GM19193 (cell line): ENCODE data around the gene ALLC.

ENCODE experiments used
- POLR2A ChIP-seq: IDR thresholded peaks from 4 replicates; pipeline ENCODE4 v1.6.1; 2011; ENCODE audit not compliant: insufficient read depth, insufficient read length; ENCODE audit errors: extremely low read depth

Gene ALLC

DNA sequence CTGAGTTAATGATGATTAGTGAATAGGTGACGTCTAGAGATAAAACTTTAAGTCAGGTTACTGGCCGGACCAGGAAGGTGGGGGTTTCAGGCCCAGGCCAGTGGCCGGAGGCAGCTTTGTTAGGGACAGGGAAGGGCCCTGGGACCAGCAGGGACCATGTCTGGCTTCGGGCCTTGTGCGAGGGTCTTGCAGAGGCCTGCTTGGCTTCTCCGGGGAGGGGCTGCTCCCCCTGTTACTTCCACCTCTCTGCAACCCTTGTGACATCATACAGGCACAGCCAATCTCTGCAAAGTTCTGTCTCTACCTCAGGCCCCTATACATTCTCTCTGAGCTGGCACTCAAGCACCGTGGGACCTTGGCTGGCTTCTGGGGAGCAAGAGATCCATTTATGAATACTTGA lies at the start of gene ALLC:
Gene ALLC, plus strand, starts transcription at position 320 of the 400 bp plus-strand sequence. CDS start 12,958 bp downstream, outside the sequence.
- no peak for TF ChIP-seq POLR2A

DNA sequence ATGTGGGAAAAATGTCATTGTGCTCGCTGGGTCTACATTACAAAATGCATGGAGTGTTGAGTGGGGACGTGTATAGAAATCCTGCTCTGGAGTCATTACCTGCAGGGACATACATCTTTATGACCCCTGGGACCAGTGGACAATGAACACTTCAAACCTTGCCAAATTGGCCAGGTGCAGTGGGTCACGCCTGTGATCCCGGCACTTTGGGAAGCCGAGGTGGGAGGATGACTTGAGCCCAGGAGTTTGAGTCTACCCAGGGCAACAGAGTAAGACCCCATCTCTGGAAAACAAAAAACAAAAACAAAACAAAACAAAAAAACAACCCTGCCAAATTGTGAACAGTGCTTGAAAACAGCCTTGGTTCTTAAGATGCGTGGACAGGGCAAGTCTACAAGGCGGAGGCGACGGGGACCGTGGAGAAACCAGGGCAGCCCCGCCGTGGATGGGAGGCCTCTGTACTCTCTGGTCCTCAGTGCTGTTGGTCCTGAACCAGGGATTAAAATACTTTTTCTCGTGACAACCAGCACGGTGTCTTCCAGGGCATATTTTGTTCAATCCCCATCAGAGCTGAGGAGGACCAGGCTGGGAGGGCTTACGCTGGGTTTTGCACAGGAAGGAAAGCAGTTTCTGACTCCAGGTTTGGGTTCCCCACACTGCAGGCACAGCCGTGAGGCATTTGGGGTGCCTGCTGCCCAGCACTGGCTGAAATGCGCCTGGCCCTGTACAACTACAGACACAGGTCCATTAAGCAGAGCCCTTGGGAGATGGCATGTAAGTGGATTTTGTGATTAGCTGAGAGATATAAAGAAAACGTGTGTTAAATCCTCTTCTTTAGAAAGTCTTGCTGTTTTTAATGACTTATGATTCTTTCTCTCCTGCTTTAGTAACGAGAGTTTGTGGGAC lies 49.4 kb upstream of the ALLC start:
- no peak for TF ChIP-seq POLR2A

DNA sequence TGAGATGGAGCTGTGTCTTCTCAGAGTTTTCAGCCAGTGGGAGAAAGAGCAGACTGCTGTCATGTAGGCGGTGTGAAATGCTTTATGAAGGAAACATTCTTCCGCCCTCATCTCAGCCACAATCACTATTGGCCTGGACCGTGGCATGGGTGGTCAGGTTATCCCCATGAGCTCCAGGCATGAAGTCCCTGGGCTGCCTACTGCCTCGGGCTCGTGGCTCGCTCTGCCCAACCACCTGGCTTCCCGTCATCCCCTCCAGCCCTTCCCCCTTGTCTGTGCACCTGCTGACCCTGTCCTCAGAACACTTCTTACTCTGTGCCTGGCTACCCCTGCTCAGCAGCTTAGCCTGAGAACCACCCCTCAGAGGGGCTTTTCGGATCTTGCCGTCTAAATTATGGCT lies 47.6 kb upstream of the ALLC start:
- no peak for TF ChIP-seq POLR2A

DNA sequence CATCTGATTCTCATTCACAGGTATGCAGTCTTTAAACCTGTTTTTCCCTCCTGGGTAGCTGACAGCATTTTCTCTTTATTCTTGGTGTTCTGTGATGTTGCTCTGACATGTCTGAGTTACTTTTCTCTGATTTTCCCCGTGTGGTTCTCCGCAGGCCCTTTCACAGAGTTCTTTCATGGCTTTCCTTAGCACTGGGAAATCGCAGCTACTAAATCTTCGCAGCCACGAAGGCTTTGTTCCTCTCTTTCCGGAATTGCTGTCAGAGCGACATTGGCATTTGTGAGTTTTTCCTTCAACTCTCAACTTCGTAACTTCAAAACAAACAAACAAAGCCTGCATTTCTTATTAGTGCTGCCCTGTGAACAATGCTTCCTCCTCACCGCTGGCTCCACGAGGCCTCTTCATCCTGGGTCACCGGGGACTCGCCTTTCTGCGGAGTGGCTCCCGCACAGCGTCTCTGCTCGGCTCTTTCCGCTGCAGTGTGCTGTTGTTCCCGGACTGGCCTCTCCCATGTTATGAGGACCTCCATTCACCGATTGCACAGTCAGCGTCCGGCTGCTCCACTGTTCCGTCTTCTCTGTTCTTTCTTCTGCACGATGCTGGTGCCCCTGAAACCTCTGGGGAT lies 47.0 kb upstream of the ALLC start:
- no peak for TF ChIP-seq POLR2A

DNA sequence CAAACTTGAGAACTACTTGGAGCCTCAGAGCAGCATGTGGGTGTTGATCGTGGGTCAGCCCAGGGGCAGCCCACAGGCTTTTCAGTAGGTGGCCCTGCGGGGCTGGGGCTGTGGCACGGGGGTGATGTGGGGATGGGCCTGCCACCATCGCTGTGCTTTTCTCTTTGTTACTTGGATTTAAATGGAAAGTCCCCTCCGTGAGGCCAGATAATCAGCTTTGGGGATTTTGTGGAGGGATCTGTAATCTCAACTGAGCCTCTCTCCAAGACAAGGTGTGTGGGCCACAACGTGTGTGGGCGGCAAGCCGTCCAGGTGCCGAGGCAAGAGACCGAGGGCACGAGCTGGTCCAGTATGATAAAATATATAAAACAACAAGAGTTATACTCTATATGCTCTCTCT lies 46.4 kb upstream of the ALLC start:
- no peak for TF ChIP-seq POLR2A

DNA sequence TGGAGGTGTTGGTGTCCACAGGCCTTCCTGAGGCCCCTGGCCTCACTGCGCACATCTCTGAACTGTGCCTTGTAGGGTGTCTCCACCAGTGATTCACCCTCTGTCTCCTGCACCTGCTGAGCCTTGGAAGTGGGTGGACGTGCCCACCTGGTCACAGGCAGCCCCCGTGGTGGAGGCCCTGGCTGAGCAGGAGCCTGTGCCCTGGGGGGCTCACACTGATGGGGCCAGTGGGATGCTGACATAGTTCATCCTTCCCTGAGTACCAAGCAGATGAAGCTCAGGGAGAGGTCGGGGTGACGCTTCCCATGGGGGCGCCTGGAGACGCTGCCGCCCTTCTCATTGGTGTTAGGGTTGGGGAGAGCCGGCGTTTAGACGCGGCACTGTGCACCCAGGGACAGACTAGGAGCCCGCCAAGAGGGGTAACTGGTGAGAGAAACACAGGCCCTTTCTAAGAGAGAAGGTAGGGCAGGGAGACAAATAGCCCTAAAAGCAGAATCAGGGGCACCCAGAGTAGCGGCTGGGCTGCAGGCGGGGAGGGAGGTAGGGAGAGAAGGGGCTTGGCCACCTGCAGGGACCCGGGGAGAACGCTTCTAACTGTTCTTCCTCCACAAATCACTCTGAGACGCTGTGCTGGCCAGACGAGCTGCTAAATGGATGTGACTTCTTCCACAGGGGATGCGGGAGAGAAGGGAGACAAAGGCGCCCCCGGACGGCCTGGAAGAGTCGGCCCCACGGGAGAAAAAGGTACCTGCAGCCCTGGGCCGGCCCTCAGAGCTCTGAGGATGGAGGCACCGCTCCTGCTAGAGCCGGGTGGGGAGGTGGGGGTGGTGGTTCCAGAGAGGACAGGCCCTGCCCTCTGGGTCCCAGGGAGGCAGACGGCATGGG lies 45.1 kb upstream of the ALLC start:
- TF ChIP-seq POLR2A = no peak

DNA sequence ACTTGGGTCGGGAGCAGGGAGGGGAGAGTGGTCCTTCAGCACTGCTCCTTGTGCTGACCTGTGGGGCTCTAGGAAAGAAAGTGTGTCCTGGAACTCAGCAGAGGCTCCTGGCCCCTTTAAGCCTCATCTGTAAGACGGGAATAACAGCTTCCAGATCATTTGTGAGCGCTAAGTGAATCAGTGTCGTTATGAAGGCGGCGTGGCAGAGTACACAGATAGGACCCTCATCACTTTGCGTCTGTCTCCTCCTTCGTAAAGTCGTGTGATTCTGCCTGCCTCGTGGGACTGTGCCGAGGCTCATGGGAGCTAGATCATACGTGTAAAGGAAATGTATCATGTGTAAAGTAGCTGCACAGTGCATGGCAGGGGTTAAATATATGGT lies 44.5 kb upstream of the ALLC start:
- TF ChIP-seq POLR2A = no peak

DNA sequence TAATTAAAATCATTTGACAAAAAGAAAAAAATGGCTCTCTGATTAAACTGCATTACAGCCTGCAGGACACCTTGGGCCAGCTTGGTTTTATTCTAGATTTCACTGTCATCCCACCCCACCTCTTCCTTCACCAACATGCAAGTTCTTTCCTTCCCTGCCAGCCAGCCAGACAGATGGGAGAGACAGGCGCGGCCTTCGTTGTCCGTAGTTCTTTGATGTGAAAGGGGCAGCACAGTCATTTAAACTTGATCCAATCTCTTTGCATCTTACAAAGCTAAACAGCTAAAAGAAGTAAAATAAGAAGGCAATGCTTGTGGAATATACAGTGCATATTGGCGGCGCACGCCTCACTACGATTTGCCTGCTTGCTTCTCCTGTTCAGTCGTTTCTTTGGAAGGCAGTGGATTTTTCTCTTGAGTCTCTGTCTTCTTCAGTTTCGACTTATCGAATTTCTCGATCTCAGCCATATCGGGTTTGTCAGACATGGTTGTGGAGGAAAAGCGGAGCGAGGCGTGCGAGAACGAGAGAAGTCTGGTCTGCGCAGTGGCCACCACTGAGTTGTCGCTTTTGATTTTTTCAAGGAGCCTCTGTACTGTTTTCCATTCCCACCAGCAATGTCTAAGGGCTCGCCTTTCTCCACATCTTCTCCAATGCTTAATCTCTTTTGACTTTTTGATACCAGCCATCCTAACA lies 40.7 kb upstream of the ALLC start:
- no peak for TF ChIP-seq POLR2A

DNA sequence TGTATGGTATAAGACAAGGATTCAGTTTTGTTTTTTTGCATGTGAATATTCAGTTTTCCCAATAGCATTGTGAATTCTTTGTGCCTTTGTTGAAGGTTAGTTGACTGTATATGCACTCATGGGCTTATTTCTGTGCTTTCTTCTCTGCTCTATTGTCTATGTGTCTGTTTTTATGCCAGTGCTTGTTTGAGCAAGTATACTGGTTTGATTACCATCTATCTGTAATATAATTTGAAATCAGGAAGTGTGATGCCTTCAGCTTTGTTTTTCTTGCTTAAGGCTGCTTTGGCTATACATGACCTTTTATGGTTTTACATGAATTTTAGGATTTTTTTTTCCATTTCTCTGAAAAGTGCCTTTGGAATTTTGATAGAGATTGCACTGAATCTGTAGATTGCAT lies 39.6 kb upstream of the ALLC start:
- no peak for TF ChIP-seq POLR2A

DNA sequence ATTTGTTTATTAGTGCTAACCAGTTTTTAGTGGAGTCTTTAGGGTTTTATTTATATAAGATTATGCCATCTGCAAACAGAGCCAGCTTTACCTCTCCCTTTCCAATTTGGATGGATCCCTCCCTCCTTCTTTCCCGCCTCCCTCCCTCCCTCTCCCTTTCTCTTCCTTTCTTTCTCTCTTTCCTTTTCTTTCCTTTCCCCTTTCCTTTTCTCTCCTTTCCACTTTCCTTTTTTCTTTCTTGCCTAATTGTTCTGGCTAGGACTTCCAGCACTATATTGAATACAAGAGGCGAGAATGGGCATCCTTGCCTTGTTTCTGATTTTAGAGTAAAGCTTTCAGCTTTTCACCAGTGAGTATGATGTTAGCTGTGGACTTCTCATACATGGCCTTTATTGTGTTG lies 39.0 kb upstream of the ALLC start:
- no peak for TF ChIP-seq POLR2A

DNA sequence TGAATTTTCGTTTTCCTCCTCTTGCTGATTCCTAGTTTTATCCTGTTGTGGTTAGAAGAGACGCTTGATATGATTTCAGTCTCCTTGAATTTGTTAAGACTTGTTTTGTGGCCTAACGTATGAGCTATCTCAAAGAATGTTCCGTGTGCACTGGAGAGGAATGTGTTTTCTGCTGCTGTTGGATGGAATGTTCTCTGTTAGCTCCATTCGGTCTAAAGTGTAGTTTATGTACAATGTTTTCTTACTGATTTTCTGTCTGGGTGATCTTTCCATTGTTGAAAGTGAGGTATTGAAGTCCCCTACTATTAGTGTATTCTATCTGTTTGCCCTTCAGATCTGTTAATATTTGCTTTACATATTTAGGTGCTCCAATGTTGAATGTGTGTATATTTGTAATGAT lies 37.2 kb upstream of the ALLC start:
- no peak for TF ChIP-seq POLR2A

DNA sequence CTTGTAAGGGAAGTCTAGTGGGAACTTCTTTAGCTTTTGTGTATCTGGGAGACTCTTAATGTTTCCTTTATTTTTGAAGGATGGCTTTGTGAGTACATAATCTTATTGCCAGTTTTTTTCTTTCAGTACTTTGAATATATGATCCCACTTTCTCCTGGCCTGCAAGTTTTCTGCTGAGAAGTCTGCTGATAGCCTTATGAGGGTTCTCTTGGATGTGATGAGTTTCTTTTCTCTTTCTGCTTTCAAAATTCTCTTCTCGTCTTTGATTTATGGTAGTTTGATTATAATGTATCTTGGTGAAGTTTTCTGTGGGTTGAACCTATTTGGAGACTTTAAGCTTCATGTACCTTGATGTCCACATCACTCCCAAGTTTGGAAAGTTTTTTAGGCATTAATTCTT lies 35.0 kb upstream of the ALLC start:
- no peak for TF ChIP-seq POLR2A

DNA sequence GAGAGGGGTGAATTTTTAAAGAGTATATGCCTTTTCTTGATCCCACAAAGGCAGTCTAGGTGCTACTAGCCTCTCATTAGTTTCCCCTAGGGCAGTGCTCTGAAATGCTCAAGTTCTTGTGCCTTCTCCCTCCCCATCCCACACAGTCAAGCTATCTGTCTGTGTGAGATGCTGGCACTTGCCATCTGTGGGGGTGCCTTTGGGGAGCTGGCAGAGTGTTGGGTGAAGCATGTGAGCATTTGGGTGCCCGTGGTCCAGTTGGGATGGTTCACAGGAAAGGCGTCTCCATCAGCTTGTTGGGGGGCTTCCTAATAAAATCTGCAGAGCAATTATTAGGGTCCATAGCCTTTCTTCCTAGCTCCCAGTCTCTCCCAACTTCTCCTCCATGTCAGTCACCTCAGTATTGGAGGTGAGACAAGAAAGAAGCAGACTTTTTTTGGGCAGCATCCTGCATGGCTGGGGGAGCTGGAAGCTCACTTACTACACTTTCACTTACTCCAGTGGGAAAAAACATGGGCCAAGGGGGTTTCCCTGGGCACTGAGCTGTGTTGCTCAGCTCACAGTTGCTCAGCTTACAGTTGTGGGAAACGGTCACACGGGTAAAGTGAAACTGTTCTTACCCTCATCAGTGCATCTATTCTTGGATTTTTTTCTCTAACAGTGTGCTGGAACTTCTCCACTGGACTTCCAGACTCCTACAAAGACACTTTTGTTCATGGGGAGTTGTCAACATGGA lies 33.8 kb upstream of the ALLC start:
- no peak for TF ChIP-seq POLR2A

DNA sequence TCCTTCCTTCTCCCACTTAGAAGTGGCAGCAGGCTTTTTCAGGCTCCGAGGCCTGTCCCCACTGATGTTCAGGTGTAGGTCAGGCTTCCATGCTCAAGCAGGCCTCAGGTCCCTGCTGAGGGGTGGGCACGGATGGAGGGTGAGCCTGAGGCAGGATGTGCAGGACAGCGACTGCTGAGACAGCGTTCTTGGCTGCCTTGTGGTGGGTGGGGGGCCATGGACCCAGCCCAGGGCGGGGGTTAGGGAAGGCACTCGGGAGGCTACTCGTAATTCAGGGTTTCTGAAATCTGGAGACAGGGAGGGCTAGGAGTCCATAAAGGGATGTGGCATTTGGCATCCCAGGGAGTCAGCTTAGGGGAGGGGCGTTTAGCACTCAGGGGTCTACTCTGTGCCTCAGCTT lies 32.8 kb upstream of the ALLC start:
- no peak for TF ChIP-seq POLR2A
